Astrocyte of the cerebellum (primary cell): ENCODE measurements around the gene EIF2B2.

Experiments
- DNase-seq: peaks from one replicate; pipeline ENCODE4 v3.0.0-alpha.2; 2011; ENCODE audit warnings: low read depth
- H3K4me3 ChIP-seq: 2 replicates; pipeline ENCODE4 v1.5.1; 2011; ENCODE audit warnings: mild to moderate bottlenecking, low read depth, low read length, moderate library complexity
- in situ Hi-C: cut with HindIII; loops from 2 replicates; pipeline ENCODE4 v1.10.0; 2017; ENCODE audit warnings: low sequenced_read_pairs
- TF ChIP-seq, protein P1 (sequence below): IDR thresholded peaks from 2 replicates; pipeline ENCODE4 v1.5.1; 2012; ENCODE audit warnings: low read length, low read depth, moderate library complexity, mild to moderate bottlenecking; ENCODE audit errors: missing control alignments

Gene EIF2B2

GRCh38 chr14:75060420-75060819 is 57.7 kb downstream of the EIF2B2 start:
- H3K4me3 ChIP-seq = no peak overlapping the region
- in situ Hi-C loops = no loop called here
- DNase-seq = no peak
- TF ChIP-seq, protein P1, sequence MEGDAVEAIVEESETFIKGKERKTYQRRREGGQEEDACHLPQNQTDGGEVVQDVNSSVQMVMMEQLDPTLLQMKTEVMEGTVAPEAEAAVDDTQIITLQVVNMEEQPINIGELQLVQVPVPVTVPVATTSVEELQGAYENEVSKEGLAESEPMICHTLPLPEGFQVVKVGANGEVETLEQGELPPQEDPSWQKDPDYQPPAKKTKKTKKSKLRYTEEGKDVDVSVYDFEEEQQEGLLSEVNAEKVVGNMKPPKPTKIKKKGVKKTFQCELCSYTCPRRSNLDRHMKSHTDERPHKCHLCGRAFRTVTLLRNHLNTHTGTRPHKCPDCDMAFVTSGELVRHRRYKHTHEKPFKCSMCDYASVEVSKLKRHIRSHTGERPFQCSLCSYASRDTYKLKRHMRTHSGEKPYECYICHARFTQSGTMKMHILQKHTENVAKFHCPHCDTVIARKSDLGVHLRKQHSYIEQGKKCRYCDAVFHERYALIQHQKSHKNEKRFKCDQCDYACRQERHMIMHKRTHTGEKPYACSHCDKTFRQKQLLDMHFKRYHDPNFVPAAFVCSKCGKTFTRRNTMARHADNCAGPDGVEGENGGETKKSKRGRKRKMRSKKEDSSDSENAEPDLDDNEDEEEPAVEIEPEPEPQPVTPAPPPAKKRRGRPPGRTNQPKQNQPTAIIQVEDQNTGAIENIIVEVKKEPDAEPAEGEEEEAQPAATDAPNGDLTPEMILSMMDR = no peak
